ENCODE measurements around the gene KLHL40.

Gene KLHL40, protein sequence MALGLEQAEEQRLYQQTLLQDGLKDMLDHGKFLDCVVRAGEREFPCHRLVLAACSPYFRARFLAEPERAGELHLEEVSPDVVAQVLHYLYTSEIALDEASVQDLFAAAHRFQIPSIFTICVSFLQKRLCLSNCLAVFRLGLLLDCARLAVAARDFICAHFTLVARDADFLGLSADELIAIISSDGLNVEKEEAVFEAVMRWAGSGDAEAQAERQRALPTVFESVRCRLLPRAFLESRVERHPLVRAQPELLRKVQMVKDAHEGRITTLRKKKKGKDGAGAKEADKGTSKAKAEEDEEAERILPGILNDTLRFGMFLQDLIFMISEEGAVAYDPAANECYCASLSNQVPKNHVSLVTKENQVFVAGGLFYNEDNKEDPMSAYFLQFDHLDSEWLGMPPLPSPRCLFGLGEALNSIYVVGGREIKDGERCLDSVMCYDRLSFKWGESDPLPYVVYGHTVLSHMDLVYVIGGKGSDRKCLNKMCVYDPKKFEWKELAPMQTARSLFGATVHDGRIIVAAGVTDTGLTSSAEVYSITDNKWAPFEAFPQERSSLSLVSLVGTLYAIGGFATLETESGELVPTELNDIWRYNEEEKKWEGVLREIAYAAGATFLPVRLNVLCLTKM

DNA sequence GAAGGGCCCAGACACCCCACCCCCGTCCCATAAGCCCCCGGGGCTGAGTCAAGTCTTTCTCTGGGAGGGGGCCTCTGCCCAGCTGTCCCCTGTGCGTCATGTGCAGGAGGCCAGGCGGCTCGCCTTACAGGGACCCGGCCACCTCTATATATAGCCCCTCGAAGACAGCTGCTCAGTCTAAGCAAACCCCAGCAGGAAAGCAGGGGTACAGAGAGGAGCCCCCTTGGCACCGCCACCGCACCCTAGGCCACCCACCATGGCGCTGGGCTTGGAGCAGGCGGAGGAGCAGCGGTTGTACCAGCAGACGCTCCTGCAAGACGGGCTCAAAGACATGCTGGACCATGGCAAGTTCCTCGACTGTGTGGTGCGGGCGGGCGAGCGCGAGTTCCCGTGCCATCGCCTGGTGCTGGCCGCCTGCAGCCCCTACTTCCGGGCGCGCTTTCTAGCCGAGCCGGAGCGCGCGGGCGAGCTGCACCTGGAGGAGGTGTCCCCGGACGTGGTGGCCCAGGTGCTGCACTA is at the start of gene KLHL40:
TSS of gene KLHL40 (plus strand) at position 175 of the 519 bp plus-strand sequence. CDS start at position 257, 82 bp downstream.
- no peak for DNase-seq

DNA sequence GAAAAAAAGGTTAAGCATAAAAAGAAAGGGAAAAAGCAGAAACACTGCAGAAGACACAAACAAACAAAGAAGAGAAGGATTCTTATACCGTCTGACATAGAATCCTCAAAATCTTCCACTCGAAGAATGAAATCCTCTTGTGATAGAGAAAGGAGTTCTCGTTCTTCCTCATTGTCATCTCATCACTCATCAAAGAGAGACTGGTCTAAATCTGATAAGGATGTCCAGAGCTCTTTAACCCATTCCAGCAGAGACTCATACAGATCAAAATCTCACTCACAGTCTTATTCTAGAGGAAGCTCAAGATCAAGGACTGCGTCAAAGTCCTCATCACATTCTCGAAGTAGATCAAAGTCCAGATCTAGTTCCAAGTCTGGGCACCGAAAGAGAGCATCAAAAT is 48.3 kb upstream of the KLHL40 start:
- DNase-seq = no peak

DNA sequence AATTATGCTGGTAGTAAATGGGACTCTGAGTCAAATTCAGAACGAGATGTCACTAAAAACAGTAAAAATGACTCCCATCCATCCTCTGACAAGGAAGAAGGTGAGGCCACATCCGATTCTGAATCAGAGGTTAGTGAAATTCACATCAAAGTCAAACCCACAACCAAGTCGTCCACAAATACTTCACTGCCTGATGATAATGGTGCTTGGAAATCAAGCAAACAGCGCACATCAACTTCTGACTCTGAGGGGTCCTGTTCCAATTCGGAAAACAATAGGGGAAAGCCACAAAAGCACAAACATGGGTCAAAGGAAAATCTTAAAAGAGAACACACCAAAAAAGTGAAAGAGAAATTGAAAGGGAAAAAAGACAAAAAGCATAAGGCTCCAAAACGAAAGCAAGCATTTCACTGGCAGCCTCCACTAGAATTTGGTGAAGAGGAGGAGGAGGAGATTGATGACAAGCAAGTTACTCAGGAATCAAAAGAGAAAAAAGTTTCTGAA is 46.9 kb upstream of the KLHL40 start:
- DNase-seq = no peak

DNA sequence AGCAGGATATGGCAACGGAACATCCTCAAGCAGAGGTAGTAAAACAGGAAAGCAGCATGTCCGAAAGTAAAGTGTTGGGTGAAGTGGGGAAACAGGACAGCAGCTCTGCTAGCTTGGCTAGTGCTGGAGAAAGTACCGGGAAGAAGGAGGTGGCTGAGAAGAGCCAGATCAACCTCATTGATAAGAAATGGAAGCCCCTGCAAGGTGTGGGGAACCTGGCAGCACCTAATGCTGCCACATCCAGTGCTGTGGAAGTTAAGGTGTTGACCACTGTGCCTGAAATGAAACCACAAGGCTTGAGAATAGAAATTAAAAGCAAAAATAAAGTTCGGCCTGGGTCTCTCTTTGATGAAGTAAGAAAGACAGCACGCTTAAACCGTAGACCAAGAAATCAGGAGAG is 46.1 kb upstream of the KLHL40 start:
- DNase-seq = no peak

DNA sequence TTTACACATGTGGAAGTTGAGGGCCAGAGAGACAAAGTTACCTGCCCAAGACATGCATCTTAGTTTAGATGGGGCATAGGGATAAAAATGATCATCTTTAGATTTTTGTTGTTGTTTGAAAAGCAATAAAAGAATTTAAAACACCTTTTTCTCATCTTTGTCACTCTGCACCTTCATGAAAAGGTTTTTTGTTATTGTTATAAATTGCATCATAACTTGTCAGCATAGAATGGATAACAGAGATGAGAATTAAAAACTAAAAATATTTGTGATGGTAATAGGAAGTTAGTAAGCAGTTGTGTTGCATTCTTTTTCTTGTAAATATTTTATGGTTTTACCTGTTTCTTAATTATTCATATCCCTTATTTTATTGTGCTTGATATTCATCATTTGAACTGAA is 45.2 kb upstream of the KLHL40 start:
- no peak for DNase-seq

DNA sequence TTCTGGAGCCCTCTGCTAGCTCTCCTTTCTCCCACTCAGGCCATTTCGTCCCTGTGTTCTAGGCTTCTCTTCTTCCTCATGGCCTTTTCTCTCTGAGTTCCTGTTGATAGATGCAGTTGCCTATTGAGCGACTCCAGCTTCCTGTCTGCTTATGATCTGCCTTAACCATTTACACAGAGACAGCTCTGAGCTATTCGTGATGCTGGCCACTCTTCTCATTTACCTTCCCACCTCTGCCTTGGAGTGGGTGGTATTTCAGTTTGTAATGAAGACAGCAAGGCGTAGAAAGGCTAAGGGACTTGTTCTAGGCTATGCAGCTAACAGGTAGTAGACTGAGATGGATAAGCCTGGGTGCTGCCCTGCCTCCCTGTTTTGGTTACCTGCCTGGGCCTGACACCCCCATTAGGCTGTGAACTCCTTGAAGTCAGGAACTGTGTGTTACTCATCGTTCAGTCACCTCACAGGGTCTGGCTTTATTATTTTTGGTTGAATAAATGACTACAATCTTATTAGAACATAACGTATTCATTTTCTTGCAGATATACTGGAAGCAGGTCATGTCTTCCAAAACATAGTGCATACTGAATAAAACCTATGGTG is 44.5 kb upstream of the KLHL40 start:
- no peak for DNase-seq

DNA sequence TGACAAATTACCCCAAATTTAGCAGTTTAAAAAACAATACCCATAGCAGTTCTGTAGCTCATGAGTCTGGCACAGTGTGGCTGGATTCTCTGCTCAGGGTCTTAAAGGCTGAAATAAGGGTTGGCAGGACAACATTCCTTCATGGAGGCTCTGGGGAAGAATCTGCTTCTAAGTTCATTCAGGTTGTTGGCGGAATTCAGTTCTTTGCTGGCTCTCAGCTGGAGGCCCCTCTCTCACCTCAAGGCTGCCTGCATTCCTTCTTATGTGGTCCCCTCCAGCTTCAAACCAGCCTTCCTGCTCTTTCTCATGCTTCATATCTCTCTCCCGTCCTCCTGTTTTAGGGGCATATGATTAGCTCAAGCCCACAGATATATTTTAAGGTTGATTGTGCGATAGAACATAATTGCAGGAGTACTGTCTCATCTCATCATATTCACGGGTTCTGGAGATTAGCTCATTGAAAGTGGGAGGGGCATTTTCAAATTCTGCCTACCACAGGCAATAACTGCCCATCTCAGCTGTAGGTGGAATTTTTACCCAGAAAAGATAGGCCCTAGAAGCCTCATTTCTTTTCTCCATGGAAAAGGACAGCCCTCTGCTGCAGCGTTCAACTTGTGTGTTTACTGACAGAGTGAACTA is 37.4 kb upstream of the KLHL40 start:
- DNase-seq = no peak

DNA sequence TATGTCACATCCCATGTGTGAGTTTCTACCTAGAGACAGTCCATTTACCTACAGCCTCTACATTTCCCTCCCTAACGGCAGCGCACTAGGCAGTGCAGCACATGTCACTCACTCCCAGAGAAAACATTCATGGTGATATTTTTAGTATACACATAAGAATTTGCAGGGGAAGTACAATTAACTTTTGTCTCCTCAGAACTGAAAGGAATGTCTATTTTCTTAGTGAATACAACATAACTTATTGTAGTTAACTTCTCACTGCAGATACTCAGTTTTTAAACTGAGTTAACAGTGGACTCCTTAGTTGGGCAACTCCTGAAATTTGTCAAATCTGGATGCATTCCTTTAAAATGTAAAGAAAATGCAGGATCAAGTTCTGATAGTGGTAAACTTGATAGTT is 36.3 kb upstream of the KLHL40 start:
- DNase-seq = no peak

DNA sequence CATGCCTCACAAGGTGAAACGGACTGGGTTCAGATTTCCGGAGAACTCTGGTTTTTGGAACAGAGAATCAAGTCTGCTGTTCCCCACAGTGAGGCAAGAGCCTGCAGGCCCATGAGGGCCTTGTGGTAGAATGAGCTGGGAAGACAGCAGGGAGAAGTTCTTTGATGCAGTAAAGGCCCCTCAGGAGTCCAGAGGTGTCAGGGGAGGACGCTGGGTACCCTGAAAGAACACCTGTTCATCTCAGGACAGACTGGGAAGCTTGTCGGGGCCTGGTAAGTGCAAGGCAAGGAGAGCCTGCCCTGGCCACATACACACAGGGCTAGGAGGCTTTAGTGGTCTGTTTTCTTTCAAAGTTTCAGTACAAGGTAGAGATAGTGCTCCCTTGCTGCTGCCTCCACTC is 35.6 kb upstream of the KLHL40 start:
- no peak for DNase-seq

DNA sequence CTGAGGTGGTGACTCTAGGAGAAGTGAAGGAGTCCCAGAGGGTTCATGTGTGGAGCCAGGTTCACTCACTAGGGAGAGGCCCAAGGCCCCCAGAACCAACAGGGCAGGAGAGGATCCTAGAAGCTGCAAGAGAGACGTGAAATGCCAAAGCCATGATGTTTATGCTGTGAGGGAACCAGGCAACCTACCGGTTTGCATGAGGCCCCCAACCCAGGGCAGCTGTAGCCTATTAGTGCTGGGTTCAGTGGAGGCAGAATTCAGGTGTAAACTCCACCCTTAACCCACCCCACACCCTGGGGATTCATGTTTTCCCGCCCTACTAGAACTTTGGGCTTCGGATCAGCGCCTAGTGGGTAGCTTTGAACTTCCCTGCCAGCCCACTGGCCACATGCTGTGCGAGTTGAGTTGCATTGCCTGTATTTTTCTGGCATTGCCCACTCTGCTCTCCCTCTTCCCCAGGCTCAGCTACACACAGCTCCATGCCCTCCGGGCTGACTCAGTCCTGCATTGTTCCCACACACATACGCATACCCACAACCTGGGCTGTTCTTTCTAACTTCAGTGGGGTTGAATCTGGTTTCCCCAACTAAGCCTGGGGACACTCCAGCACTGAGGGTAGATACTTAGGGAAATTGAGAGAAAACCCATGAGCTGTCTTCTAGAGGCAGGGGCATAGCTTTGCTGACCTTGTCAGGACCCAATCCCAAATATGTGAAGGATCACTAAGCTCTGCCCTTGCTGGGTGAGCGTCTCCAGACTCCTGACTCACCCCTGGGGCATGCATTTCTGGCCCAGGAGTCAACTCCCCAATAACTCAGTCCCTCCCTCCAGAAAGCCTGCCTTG is 33.9 kb upstream of the KLHL40 start:
- DNase-seq = no peak

DNA sequence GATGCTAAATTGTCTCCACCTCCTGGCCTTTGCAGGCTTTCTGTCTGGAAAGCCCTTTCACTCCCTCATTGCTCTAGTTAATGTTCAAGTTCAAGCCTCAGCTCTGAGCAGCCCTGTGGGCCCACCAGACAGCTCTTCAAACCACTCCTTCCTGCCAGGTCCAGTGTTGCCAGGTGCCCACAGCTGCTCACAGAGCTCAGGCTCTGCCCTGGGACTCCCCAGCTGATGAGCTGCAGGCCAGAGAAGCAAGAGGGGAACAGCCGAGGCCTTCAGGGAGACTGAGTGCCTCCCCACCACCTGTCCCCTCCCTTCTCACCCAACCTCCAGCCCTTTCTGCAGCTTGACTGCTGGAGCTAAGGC is 33.1 kb upstream of the KLHL40 start:
- no peak for DNase-seq

DNA sequence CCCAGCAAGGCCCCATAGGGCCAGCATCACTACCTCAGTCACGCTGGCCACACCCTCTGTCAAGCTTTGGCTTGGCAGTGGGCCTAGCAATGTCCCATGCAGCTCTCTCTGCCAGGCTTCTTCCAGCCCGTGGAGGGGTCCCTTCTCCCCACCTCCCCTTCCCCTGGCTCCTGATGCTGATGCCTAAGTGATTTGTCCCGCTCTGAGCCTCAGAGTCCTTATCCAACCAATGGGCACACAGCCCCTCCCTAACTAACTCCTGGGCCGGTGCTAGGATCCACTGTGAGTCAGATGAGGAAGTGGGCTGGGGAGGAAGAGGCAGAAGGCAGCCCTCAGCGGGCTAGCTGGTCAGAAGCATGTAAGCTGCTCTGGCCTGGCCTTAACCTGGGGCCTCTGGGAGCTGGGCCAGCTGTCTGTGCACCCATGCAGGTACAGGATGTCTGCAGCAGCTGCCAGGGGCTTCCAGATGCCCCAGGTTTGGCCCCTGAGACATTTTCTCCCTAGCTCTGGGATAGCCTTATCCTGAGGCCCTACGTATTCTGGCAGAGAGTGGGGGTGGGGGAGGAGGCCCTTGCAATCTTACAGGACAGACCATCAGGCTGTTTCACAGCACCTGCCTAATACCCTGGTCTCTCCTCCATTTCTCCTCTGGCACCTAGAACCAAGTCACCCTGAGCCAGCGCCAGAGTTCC is 32.6 kb upstream of the KLHL40 start:
- peak; percentile 56 for DNase-seq

DNA sequence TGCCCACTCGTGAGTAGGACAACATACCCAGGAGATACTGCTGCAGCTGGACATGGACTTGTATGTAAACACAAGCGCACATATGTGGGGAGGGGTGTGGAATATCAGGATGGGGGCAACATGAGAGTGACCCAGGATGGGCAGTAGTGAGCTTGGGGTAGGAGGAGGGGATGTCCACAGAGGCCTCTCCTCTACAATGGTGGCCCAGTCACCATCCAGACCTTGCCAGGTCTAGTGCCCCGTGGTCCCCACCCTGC is 32.1 kb upstream of the KLHL40 start:
- no peak for DNase-seq

DNA sequence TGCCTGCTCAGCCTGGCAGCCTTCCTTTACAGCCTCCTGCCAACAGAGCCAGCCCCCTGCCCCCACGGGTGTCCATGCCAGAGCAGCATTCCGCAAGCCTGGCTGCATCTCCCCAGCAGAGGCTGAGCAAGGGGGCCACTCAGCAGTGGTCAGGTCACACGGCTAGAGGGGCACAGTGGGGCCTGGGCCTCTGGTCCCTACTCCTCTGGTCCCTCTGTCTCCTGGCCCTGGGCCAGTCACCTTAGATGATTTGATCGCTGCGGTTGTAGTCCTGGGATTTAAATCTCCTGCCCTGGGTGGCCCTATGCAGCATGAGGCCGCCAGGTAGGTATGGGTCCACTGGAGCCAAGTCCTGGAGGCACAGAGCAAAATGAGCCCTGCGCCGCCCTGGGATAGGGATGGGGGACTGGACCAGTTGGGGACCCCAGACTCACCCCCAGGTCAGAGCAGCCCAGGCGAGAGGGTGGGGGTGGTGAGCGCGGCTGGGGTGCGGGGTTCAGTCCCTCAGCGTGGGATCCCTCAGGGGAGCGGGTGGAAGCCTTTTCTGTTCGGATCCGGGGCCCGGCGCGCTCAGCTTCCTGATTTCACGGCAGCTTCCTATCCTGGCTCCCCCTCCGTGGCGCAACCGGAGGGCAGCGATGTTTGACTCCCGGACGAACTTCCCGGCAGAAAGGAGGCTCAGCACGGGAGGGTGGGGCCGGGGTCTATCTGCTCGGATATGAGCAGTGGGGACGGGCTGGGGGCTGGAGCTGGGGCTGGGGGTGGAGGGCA is 31.6 kb upstream of the KLHL40 start, which contains the start of gene ZBTB47:
TSS of gene ZBTB47 (plus strand) at position 138 of the 771 bp plus-strand sequence. CDS start 4,659 bp downstream, outside the sequence.
- DNase-seq = peak; percentile 32

DNA sequence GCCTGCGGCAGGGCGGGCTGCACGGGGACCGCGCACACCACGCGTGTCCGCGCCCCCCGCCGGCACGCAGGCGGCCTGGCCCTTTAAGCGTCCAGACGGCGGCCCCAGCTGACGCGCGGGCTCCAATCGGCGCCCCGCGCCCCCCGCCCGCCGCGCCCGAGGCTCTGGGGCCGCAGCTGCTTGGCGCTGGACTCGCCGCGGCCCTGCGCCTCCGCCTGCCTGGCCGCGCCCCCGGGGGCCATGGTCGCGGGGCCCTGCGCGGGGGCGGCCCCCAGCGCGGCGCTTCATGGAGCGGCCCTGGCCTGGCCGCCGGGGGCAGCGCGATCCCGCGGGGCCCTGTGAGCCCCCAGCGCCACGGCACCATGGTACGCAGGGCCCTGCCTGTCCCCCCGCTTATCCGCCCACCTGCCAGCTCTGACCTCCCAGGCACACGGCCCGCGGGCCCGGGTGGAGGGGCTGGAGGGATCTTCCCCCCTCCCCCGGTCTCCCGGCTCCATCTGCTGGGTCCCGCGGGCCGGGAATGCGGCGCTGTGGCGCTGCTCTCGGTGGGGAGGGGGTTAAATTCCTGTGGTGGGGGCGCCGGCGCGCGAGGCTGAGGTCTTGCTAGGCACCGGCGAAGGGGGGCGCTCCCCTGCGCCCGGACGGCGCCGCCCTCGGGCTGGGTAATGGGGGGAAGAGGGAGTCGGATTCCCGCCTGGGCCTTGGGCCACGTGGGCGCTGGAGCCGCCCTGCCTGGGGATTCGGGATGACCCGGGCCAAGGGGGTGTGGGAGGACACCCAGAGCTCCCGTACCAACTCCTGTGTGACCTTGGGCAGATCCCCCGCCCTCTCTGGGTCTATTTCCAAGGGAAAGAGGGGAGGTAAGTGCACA is 30.8 kb upstream of the KLHL40 start:
- DNase-seq = no peak

DNA sequence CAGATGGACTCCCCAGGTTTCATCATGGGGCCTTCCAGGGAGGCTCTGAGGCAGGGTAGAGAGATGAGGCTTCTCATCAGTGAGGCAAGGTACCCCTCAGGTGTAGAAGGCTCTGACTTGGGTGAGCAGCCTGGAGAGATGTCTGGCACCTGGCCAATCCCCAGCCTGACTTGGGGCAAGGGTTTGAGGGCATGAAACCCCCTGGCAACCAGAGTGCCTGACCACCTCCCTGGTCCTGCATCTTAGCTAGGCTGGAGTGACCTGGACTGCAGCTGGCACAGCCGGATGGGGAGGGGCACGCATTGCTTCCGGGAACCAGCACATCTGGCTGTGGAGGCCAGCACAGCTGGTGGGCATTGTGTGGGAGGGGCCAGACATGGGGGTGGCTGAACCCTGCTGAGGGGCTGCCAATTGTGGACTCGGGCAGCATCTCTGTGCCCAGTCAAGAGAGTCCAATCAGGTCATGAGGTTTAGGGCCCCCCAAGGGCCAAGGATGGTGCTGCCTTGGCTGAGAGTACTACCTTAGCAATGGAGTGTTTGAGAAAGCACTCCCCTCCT is 29.9 kb upstream of the KLHL40 start:
- no peak for DNase-seq

DNA sequence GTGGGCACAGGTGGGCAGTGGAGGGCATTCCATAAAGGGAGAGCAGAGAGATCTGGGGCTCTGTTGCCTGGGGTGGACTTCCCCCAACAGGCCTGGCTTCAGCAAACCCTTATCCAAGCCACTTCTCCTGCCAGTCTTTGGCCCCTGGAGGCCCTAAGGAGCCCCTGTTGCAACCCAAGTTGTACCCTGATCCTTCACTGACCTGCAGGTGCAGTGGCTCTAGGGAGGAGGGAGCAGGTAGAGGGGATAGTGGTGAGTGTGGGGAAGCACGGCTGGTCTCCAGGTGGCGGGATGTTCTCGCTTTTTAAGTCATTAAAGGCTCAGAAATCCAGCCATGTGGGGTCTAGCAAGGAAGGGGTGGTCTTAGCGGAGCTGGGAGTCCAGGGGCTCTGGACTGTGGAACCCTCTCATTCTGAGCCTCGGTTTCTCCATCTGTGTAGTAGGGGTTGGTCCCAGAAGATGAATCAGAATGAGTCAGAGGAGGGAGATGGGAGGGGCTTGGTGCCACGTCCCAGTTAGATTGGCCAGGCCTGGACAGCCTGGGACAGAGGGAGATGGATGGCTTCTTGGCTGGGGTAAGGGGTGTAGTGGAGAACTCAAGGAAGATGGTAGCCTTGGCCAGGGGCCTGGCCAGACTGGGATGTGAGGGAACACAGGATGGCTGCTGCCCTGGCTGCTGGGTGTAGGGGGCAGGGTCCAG is 29.2 kb upstream of the KLHL40 start:
- no peak for DNase-seq

DNA sequence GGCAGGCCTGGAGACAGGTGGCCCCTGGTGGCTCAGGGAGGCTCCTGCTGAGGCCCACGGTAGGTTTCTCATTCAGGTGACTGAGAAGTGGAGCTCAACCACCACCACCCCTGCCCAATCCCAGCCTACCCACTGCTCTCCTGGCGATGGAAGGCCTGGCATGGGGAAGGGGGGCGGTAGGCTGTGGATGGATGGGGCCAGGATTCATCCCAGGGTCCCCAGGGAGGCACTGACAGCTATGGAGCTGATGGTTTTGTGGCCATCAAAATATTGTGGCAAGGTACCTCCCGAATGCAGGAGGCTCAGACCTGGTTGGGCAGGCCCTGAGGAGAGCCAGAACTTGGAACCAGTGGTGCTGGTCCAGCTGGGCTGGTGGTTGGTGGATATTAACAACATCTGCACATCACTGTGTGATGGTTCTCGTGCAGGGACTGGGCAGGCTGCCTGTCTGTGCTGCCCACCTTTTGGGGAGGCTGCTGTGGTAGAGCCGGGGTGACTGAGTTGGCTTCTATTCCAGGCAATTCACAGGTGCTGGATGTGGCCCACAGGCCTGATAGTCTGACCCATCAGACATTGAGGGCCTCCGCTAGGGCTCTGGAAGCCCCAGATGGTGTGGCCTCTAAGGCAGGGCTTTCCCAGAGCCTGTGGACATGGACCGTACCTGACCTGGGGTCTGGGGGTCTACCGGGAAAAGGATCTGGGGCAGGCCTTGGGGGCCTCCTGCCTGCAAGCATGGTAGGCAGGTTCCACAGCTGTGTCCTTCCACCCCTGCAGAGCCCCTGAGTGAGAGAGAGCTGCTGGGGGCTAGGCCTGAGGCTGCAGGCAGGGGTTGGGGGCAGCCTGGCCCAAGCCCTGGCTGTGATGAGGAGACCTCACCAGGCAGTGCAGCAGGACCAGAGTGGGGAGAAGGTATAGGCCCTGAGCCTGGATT is 28.4 kb upstream of the KLHL40 start:
- no peak for DNase-seq
